HEK293 (cell line): ENCODE results near the gene SOX18.

Experiments
- CTCF ChIA-PET: fragments of 350-600 bp; formaldehyde crosslinking; extraction: SDS; loops from one replicate; lab custom pipeline; 2021; ENCODE audit warnings: antibody characterized with exemption; lab: Yijun Ruan, JAX
- POLR2A ChIA-PET: fragments of 300-600 bp; formaldehyde crosslinking; extraction: SDS; loops from one replicate; lab custom pipeline; 2020; ENCODE audit warnings: antibody characterized with exemption, inconsistent platforms; lab: Yijun Ruan, JAX
- H3K27ac ChIP-seq: fragments of 200-500 bp; sonication (Bioruptor generic); 2 replicates; pipeline ENCODE4 v1.5.1; 2014; ENCODE audit warnings: low read depth, low read length, control low read depth, inconsistent platforms; ENCODE audit errors: extremely low read depth
- H3K36me3 ChIP-seq, 2 experiments: fragments of 200-500 bp in 1 of 2; sonication (Bioruptor generic) in 1 of 2; 1 replicate in 1 of 2; 2 replicates in 1 of 2; pipeline ENCODE4 v1.5.1; 2014 to 2017; ENCODE audit warnings: inconsistent platforms in 2 of 2, low read length in 2 of 2; ENCODE audit not compliant: control insufficient read depth in 2 of 2, insufficient read depth in 1 of 2
- H3K4me1 ChIP-seq: fragments of 200-500 bp; sonication (Bioruptor generic); 2 replicates; pipeline ENCODE4 v1.5.1; 2014; ENCODE audit warnings: mild to moderate bottlenecking, low read length, inconsistent platforms; ENCODE audit not compliant: control insufficient read depth, insufficient read depth
- H3K4me3 ChIP-seq: 2 replicates; pipeline ENCODE4 v1.5.1; 2011; ENCODE audit warnings: low read depth, mild to moderate bottlenecking, control low read depth, low read length, moderate library complexity
- H3K9me3 ChIP-seq: fragments of 200-500 bp; sonication (Bioruptor generic); 2 replicates; pipeline ENCODE4 v1.5.1; 2014; ENCODE audit warnings: low read depth, low read length, inconsistent platforms; ENCODE audit not compliant: control insufficient read depth, insufficient read depth
- CTCF ChIP-seq: fragments of 450-650 bp; formaldehyde crosslinking; IDR thresholded peaks from 2 replicates; pipeline ENCODE4 v1.5.1; 2016; ENCODE audit warnings: missing biosample characterization, missing genetic modification characterization
- GLIS1 ChIP-seq: fragments of 450-650 bp; formaldehyde crosslinking; IDR thresholded peaks from 2 replicates; pipeline ENCODE4 v1.5.1; 2016; ENCODE audit warnings: missing biosample characterization, missing genetic modification characterization
- GLIS2 ChIP-seq: fragments of 450-650 bp; formaldehyde crosslinking; IDR thresholded peaks from 2 replicates; pipeline ENCODE4 v1.5.1; 2016; ENCODE audit warnings: missing biosample characterization, missing genetic modification characterization
- HIC1 ChIP-seq: fragments of 450-650 bp; formaldehyde crosslinking; IDR thresholded peaks from 2 replicates; pipeline ENCODE4 v1.5.1; 2016; ENCODE audit warnings: missing biosample characterization, missing genetic modification characterization
- KLF1 ChIP-seq: fragments of 450-650 bp; formaldehyde crosslinking; IDR thresholded peaks from 2 replicates; pipeline ENCODE4 v1.5.1; 2016; ENCODE audit warnings: missing biosample characterization, missing genetic modification characterization
- KLF17 ChIP-seq: fragments of 450-650 bp; formaldehyde crosslinking; IDR thresholded peaks from 2 replicates; pipeline ENCODE4 v1.5.1; 2016; ENCODE audit warnings: missing biosample characterization, missing genetic modification characterization
- ZBTB20 ChIP-seq: fragments of 450-650 bp; formaldehyde crosslinking; IDR thresholded peaks from 2 replicates; pipeline ENCODE4 v1.5.1; 2016; ENCODE audit warnings: missing biosample characterization, missing genetic modification characterization
- ZBTB48 ChIP-seq: fragments of 450-650 bp; formaldehyde crosslinking; IDR thresholded peaks from 2 replicates; pipeline ENCODE4 v1.5.1; 2016; ENCODE audit warnings: missing biosample characterization, missing genetic modification characterization
- ZBTB7A ChIP-seq: fragments of 450-650 bp; formaldehyde crosslinking; IDR thresholded peaks from 2 replicates; pipeline ENCODE4 v1.5.1; 2016; ENCODE audit warnings: low read depth, missing biosample characterization, missing genetic modification characterization
- ZBTB8A ChIP-seq: fragments of 450-650 bp; formaldehyde crosslinking; IDR thresholded peaks from 2 replicates; pipeline ENCODE4 v1.5.1; 2016; ENCODE audit warnings: missing biosample characterization, missing genetic modification characterization
- ZFP69B ChIP-seq: fragments of 450-650 bp; formaldehyde crosslinking; IDR thresholded peaks from 2 replicates; pipeline ENCODE4 v1.5.1; 2016; ENCODE audit warnings: missing biosample characterization, missing genetic modification characterization
- ZIC2 ChIP-seq: fragments of 450-650 bp; formaldehyde crosslinking; IDR thresholded peaks from 2 replicates; pipeline ENCODE4 v1.5.1; 2016; ENCODE audit warnings: missing biosample characterization, missing genetic modification characterization
- ZNF132 ChIP-seq: fragments of 450-650 bp; formaldehyde crosslinking; IDR thresholded peaks from 2 replicates; pipeline ENCODE4 v1.5.1; 2017; ENCODE audit warnings: missing biosample characterization, missing genetic modification characterization, borderline replicate concordance
- ZNF341 ChIP-seq: fragments of 450-650 bp; formaldehyde crosslinking; IDR thresholded peaks from 2 replicates; pipeline ENCODE4; 2016; ENCODE audit warnings: low read depth, missing biosample characterization, missing genetic modification characterization
- ZNF398 ChIP-seq: fragments of 450-650 bp; formaldehyde crosslinking; IDR thresholded peaks from 2 replicates; pipeline ENCODE4 v1.5.1; 2017; ENCODE audit warnings: missing biosample characterization, missing genetic modification characterization
- ZNF529 ChIP-seq: fragments of 450-650 bp; formaldehyde crosslinking; IDR thresholded peaks from 2 replicates; pipeline ENCODE4 v1.5.1; 2017; ENCODE audit warnings: missing genetic modification characterization, missing biosample characterization; ENCODE audit not compliant: insufficient replicate concordance
- ZNF549 ChIP-seq: fragments of 450-650 bp; IDR thresholded peaks from 2 replicates; pipeline ENCODE4 v1.5.1; 2018; ENCODE audit warnings: missing biosample characterization, missing genetic modification characterization, mild to moderate bottlenecking, inconsistent platforms, moderate library complexity
- ZNF560 ChIP-seq: fragments of 450-650 bp; formaldehyde crosslinking; IDR thresholded peaks from 2 replicates; pipeline ENCODE4 v1.5.1; 2017; ENCODE audit warnings: missing biosample characterization, missing genetic modification characterization, borderline replicate concordance
- TF ChIP-seq, protein P1 (sequence below): fragments of 450-650 bp; formaldehyde crosslinking; IDR thresholded peaks from 2 replicates; pipeline ENCODE4 v1.5.1; 2016; ENCODE audit warnings: missing biosample characterization, missing genetic modification characterization
- TF ChIP-seq, protein P2 (sequence below): fragments of 450-650 bp; formaldehyde crosslinking; IDR thresholded peaks from 2 replicates; pipeline ENCODE4 v1.5.1; 2016; ENCODE audit warnings: missing biosample characterization, missing genetic modification characterization

SOX18 gene

GRCh38 chr20:64053841-64054661 is 4.6 kb upstream of the SOX18 start:
- no peak overlapping the region for H3K4me3 ChIP-seq
- no peaks in the 10 kb centered on the region for H3K36me3 ChIP-seq
- CTCF ChIA-PET = interaction anchor here (0.6 to 3.0 kb wide), 9 partner anchors 10 to 335 kb away, joined by 3 to 19 read pairs (median 4); partner anchors contain the start of genes C20orf204 and PRPF6
- H3K9me3 ChIP-seq = no peaks in the 10 kb centered on the region
- POLR2A ChIA-PET = interaction anchor here (0.8 to 2.2 kb wide), 6 partner anchors 9 to 480 kb away, joined by 3 to 16 read pairs (median 4); partner anchors contain the start of genes HELZ2, PRPF6, TCEA2 and UCKL1
- TF ChIP-seq ZNF398 (tag by site-specific recombination) (peak; percentile 21; the same call in 1 of the 2 replicates), ZBTB7A (0 out of 2 replicates have a peak, but pooled peaks have one; percentile 15), ZNF341 (tag by site-specific recombination) (peak; percentile 75), KLF17 (tag by site-specific recombination) (no peak), ZNF549 (tag by site-specific recombination) (no peak), ZBTB8A (tag by site-specific recombination) (peak; percentile 44; the same call in 1 of the 2 replicates), HIC1 (tag by site-specific recombination) (0 out of 2 replicates have a peak, but pooled peaks have one; percentile 19), ZNF132 (tag by site-specific recombination) (no peak), CTCF (peak; percentile 60; the same call in 1 of the 2 replicates), ZNF560 (tag by site-specific recombination) (no peak), ZFP69B (tag by site-specific recombination) (0 out of 2 replicates have a peak, but pooled peaks have one; percentile 33), GLIS2 (tag by site-specific recombination) (peak; percentile 57; the same call in 1 of the 2 replicates), GLIS1 (peak; percentile 83), KLF1 (tag by site-specific recombination) (0 out of 2 replicates have a peak, but pooled peaks have one; percentile 38), ZIC2 (tag by site-specific recombination) (peak; percentile 52), ZNF529 (tag by site-specific recombination) (no peak), ZBTB20 (peak; percentile 22; the same call in 1 of the 2 replicates), ZBTB48 (tag by site-specific recombination) (peak; percentile 54; the same call in 1 of the 2 replicates)
- TF ChIP-seq, protein P1, sequence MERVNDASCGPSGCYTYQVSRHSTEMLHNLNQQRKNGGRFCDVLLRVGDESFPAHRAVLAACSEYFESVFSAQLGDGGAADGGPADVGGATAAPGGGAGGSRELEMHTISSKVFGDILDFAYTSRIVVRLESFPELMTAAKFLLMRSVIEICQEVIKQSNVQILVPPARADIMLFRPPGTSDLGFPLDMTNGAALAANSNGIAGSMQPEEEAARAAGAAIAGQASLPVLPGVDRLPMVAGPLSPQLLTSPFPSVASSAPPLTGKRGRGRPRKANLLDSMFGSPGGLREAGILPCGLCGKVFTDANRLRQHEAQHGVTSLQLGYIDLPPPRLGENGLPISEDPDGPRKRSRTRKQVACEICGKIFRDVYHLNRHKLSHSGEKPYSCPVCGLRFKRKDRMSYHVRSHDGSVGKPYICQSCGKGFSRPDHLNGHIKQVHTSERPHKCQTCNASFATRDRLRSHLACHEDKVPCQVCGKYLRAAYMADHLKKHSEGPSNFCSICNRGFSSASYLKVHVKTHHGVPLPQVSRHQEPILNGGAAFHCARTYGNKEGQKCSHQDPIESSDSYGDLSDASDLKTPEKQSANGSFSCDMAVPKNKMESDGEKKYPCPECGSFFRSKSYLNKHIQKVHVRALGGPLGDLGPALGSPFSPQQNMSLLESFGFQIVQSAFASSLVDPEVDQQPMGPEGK (tag by site-specific recombination) = peak; percentile 18; the same call in 1 of the 2 replicates
- TF ChIP-seq, protein P2, sequence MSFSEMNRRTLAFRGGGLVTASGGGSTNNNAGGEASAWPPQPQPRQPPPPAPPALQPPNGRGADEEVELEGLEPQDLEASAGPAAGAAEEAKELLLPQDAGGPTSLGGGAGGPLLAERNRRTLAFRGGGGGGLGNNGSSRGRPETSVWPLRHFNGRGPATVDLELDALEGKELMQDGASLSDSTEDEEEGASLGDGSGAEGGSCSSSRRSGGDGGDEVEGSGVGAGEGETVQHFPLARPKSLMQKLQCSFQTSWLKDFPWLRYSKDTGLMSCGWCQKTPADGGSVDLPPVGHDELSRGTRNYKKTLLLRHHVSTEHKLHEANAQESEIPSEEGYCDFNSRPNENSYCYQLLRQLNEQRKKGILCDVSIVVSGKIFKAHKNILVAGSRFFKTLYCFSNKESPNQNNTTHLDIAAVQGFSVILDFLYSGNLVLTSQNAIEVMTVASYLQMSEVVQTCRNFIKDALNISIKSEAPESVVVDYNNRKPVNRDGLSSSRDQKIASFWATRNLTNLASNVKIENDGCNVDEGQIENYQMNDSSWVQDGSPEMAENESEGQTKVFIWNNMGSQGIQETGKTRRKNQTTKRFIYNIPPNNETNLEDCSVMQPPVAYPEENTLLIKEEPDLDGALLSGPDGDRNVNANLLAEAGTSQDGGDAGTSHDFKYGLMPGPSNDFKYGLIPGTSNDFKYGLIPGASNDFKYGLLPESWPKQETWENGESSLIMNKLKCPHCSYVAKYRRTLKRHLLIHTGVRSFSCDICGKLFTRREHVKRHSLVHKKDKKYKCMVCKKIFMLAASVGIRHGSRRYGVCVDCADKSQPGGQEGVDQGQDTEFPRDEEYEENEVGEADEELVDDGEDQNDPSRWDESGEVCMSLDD (tag by site-specific recombination) = 0 out of 2 replicates have a peak, but pooled peaks have one; percentile 4
- no peak overlapping the region for H3K27ac ChIP-seq
- H3K4me1 ChIP-seq = peaks cover 6% of the 10 kb centered on the region
